ENCODE measurements around the gene CCDC169. TPM values are rescaled to one million over a fixed set of nuclear protein-coding genes. Genes with fewer than 3 reads are reported as not detected.

The CCDC169 gene
- total RNA-seq (not detected in 2 replicates), polyA plus RNA-seq (0.07 and 0.19 TPM in 2 replicates), polyA minus RNA-seq (0.07 TPM in 1 of 2 replicates, not detected in the other)
- total RNA-seq (2013), result 0.30 TPM

GRCh38 chr13:36297366-36298338, at the start of gene CCDC169:
CCDC169 (minus strand) TSS chr13:36297814; CDS start chr13:36297719, 95 bp downstream.
- Mint-ChIP-seq H3K9me3 (ENCODE audit: insufficient read depth) (no peaks in the 10 kb centered on the region), H3K4me3 (peak within 1 kb of the TSS; percentile 91), H3K27ac (no peak within 1 kb of the TSS), H3K4me1 (peaks cover 17% of the 10 kb centered on the region), H3K27me3 (peaks cover 22% of the 10 kb centered on the region)
- Histone ChIP-seq H3K27ac (ENCODE audit: low read length in 2 of 2) (no peak within 1 kb of the TSS), H3K4me3 (ENCODE audit: control extremely low read depth in 1 of 5, extremely low read depth in 1 of 5, insufficient read depth in 1 of 5, low read depth in 2 of 5, low read length in 4 of 5) (peak within 1 kb of the TSS; percentile 51 to 78 (median 60)), H3K4me2 (replicated peaks; ENCODE audit: low read depth, low read length, poor library complexity, severe bottlenecking) (peak within 1 kb of the TSS; percentile 82), H3K9me3 (ENCODE audit: control extremely low read depth in 1 of 3, control insufficient read depth in 2 of 3, insufficient read depth in 1 of 3, low read length in 2 of 3) (peaks cover 0 to 7% (median 0%) of the 10 kb centered on the region in 3 donors), H2AFZ (ENCODE audit: insufficient read depth, low read depth, low read length, poor library complexity, severe bottlenecking) (peak within 1 kb of the TSS; percentile 87), H3K4me1 (ENCODE audit: control insufficient read depth in 2 of 2, insufficient read depth in 2 of 2, low read length in 2 of 2) (peaks cover 5 to 13% of the 10 kb centered on the region in 2 donors), H4K20me1 (ENCODE audit: control insufficient read depth, insufficient read depth, low read length, poor library complexity, severe bottlenecking) (no peaks in the 10 kb centered on the region), H3K36me3 (replicated peaks in 1 of 2; ENCODE audit: control extremely low read depth in 1 of 2, control insufficient read depth in 1 of 2, extremely low read depth in 1 of 2, insufficient read depth in 2 of 2, low read length in 1 of 2) (no peaks in the 10 kb centered on the region), H3K79me2 (ENCODE audit: control insufficient read depth, insufficient read depth, low read length) (no peaks in the 10 kb centered on the region), H3K27me3 (replicated peaks in 1 of 4; ENCODE audit: control extremely low read depth in 1 of 4, control insufficient read depth in 3 of 4, insufficient read depth in 4 of 4, low read length in 3 of 4) (peaks cover 0 to 14% (median 9%) of the 10 kb centered on the region in 4 experiments), H3K9ac (ENCODE audit: low read length) (peak within 1 kb of the TSS; percentile 68)
- POLR2A ChIA-PET, result no interaction called here
- peak; percentile 88 for ATAC-seq (ENCODE audit: low read depth)
- intact Hi-C loops (cut with micrococcal nuclease), result no loop called here
- no peak for TF ChIP-seq EZH2 (IDR thresholded peaks at IDR 0.05; ENCODE audit: borderline replicate concordance, insufficient read depth, low read depth, low read length, poor library complexity, severe bottlenecking)
- TF ChIP-seq, protein P1, sequence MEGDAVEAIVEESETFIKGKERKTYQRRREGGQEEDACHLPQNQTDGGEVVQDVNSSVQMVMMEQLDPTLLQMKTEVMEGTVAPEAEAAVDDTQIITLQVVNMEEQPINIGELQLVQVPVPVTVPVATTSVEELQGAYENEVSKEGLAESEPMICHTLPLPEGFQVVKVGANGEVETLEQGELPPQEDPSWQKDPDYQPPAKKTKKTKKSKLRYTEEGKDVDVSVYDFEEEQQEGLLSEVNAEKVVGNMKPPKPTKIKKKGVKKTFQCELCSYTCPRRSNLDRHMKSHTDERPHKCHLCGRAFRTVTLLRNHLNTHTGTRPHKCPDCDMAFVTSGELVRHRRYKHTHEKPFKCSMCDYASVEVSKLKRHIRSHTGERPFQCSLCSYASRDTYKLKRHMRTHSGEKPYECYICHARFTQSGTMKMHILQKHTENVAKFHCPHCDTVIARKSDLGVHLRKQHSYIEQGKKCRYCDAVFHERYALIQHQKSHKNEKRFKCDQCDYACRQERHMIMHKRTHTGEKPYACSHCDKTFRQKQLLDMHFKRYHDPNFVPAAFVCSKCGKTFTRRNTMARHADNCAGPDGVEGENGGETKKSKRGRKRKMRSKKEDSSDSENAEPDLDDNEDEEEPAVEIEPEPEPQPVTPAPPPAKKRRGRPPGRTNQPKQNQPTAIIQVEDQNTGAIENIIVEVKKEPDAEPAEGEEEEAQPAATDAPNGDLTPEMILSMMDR (IDR thresholded peaks at IDR 0.05), result no peak
- DNase-seq, result peak; percentile 75
- CTCF ChIA-PET, result interaction anchor here (1.5 kb wide), 1 partner anchor 15 kb away, joined by 6 read pairs; no protein-coding TSS in a partner anchor
- 3% methylated on average over 50 of the region's 53 CpGs for WGBS (ENCODE audit: insufficient coverage)

All from B cell (primary cell).